GM21723 (cell line): Measurements from ENCODE around the gene MAML1.
"Not testable (repeated sequence)": the region's sequence is repeated elsewhere in the genome, so short reads cannot be mapped to it uniquely, and the experiment has no call there.

Experiments used
- ATAC-seq: cut with Tn5 transposase; IDR thresholded peaks from one replicate; pipeline ENCODE4 v1.9.1; 2021; ENCODE audit warnings: mild to moderate bottlenecking, moderate library complexity; ENCODE audit not compliant: unreplicated experiment

MAML1 gene

DNA sequence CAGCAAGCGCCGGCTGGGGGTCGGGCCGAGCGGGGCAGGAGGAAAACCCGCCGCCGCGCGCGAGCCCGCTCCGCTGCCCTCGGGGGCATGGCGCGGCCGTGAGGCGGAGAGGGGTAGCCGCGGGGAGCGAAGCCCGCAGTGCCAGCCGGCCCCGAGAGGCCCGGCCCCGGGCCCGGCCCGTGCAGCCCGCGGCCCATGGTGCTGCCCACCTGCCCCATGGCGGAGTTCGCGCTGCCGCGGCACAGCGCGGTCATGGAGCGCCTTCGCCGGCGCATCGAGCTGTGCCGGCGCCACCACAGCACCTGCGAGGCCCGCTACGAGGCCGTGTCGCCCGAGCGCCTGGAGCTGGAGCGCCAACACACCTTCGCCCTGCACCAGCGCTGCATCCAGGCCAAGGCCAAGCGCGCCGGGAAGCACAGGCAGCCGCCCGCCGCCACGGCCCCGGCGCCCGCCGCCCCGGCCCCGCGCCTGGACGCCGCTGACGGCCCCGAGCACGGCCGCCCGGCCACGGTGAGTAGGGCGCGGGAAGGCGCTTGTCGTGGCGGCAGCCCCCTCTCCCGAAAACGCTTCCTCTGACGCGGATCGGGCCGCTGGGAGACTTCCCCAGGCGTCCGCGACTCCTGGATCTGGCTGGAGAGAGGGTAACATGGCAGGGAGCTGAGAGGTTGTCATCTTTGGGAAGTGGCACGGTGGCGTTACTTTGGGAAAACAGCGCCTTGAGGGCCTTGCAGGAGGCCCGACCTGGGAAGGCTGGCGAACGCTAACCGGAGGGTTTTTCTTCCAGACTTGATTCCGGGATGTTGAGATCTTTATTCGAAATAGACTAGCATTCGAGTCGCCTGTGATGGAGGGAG, 523 bp downstream of the MAML1 start:
- peak; percentile 27 for ATAC-seq

GRCh38 chr5:179733772-179734126, 1.1 kb downstream of the MAML1 start:
- ATAC-seq: no peak

DNA sequence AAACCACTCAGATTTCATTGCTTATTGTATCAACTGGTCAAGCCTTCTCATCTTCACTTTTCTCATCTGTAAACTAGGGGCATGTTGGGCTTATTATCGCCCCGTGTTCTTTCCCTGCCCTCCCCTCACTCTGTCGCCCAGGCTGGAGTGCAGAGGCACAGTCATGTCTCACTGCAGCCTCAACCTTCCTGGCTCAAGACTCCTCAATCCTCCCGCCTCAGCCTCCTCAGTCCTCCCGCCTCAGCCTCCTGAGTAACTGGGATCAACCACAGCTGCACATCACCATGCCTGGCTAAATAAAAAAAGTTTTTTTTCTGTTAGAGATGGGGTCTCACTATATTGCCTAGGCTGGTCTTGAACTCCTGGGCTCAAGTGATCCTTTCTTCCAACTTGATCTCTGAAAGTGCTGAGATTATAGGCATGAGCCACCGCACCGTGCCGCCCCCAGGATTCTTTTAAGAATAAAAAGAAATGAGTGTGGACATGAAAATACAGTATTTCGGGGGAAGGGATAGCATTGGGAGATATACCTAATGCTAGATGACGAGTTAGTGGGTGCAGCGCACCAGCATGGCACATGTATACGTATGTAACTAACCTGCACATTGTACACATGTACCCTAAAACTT, 2.0 kb downstream of the MAML1 start:
- no peak for ATAC-seq

- ATAC-seq: no peak
These were observed 6.1 kb downstream of the MAML1 start for GRCh38 chr5:179738742-179739141.

- not testable (repeated sequence) for ATAC-seq
These were observed 11.5 kb downstream of the MAML1 start for GRCh38 chr5:179744106-179744505.

DNA sequence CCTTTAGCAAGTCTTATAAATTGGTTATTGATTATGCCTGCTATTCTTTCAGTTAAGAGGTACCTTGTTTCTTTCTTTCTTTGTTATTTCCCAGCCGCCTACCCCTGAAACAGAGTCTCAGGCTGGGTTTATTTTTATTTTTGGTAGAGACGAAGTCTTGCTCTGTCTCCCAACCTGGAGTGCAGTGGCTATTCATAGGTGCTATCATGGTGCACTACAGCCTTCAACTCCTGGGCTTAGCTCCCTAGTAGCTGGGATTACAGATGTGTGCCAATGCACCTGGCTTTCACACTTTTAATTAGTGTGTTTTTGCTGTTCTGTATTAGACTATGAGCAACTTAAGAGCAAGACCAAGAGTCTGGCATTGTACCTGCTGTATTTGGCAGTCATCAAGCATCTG, 14.2 kb downstream of the MAML1 start:
- no peak for ATAC-seq

GRCh38 chr5:179747811-179748210, 15.2 kb downstream of the MAML1 start:
- no peak for ATAC-seq

DNA sequence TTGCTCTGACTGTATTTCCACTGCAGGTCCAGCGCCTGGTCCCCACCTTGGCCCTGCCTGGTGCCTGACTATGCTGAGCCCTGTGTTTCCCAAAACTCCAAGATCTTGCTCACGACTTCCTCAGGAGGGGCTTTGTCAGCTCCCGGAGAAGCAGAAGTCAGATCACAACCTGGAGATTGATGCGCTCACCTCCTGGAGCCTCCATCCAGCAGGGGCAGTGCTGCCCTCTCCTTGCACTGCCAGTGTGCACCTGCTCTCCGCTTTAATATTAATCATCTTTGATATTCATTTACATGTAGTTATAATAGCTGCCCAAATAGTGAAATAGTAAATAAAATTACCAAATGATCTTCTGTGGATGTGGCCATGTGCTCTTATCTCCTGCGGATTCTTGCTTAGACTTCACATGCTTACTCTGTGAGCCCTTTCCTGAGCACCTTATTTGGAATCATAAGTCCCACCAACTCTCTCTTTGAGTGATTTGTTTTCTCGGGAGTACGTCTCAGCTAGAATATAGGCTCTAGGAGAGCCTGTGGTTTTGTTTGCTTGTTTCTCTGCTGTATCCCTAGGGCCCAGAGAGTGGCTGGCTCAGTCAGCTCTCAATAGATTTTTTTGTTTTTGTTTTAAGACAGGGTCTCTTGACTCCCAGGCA, 17.4 kb downstream of the MAML1 start:
- no peak for ATAC-seq

DNA sequence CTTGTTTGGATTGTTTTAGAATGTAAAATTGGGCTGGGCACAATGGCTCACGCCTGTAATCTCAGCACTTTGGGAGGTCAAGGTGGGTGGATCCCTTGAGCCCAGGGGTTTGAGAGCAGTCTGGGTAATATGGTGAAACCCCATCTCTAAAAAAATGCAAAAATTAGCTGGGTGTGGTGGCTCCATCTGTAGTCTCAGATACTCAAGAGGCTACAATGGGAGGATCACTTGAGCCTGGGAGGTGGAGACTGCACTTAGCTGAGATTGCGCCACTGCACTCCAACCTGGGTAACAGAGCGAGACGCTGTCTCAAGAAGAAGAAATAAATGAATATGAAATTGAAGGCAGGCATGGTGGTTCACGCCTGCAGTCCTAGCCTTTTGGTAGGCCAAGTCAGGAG, 21.3 kb downstream of the MAML1 start:
- ATAC-seq: no peak

DNA sequence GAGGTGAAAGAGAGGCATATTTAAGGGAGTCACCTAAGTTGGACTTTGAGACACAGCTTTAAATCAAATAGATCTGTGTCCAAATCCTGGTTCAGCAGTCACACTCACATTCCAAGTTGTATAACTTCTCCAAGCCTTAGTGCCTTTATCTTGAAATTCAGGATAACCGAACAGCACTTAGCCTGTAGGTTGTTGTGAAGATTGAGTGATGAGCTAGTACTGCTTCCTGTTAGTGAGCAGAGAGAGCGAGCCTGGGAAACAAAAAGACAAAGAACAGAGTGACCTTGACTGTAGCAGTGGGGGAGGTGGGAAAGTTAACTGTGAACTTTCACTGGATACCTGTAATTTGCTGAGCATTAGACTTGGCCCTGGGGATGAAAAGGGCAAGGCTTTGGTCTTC, 22.4 kb downstream of the MAML1 start:
- ATAC-seq: no peak

DNA sequence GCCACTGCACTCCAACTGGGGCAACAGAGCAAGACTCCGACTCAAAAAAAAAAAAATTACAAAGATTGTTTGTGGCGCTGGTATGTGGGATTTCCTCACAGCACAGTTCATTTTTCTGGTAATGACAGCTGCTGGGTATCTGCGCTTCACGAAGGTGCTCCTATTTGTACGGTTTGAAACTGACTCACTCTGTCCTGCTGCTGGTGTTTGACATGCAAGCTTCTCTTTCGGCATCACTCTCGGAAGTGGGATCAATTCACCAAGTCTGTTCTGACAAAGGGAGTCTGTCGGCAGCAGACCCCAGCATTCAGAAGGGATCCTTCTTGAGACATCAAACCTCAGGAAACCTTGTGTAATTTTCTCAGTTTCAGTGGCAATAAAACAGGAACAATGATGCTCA, 26.3 kb downstream of the MAML1 start:
- no peak for ATAC-seq

GRCh38 chr5:179759581-179760551, 27.2 kb downstream of the MAML1 start:
- no peak for ATAC-seq

- ATAC-seq: peak; percentile 44
These were observed 29.6 kb downstream of the MAML1 start for GRCh38 chr5:179762079-179762780.

GRCh38 chr5:179762781-179763176, 30.2 kb downstream of the MAML1 start:
- no peak for ATAC-seq

- no peak for ATAC-seq
These were observed 30.8 kb downstream of the MAML1 start for GRCh38 chr5:179763215-179763945.

DNA sequence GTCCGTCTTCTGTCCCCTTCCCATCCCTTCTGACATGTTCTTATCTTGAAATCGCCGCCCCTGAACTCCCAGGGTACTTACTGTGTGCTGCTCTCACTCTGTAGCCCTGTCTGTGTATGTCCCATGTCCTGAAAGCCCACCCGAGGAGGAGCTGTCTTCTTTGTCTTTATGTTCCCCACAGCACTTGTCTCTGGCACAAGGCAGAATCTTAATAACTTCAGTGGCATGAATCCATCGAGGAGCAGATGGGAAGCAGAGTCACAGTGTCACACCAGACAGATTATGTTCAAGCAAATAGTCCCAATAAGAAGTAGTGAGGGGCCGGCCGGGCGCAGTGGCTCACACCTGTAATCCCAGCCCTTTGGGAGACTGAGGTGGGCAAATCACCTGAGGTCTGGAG, 31.4 kb downstream of the MAML1 start:
- ATAC-seq: no peak

GRCh38 chr5:179765400-179765799, 32.8 kb downstream of the MAML1 start:
- ATAC-seq: no peak

DNA sequence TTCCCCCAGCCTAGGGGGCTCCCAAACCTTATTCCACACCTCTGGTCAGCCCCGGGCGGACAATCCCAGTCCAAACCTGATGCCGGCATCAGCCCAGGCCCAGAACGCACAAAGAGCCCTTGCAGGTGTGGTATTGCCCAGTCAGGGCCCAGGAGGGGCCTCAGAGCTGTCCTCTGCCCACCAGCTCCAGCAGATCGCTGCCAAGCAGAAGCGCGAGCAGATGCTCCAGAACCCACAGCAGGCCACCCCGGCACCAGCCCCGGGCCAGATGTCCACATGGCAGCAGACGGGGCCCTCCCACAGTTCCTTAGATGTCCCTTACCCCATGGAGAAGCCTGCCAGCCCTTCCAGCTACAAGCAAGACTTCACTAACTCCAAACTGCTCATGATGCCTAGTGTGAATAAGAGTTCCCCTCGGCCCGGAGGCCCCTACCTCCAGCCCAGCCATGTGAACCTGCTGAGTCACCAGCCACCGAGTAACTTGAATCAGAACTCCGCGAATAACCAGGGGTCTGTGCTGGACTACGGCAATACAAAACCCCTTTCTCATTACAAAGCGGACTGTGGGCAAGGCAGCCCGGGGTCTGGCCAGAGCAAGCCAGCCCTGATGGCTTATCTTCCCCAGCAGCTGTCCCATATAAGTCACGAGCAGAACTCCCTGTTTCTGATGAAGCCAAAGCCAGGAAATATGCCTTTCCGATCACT, 33.6 kb downstream of the MAML1 start:
- no peak for ATAC-seq
